ENCODE results near the gene PEDS1. TPM values are rescaled to one million over a fixed set of nuclear protein-coding genes. Genes with fewer than 3 reads are reported as not detected.

PEDS1 gene
- total and polyA plus RNA-seq, 2 of the 8 experiments (the other 6 are each of a cell fraction or from before 2014, with no cell fraction given) = 28.9 to 75.9 TPM

DNA sequence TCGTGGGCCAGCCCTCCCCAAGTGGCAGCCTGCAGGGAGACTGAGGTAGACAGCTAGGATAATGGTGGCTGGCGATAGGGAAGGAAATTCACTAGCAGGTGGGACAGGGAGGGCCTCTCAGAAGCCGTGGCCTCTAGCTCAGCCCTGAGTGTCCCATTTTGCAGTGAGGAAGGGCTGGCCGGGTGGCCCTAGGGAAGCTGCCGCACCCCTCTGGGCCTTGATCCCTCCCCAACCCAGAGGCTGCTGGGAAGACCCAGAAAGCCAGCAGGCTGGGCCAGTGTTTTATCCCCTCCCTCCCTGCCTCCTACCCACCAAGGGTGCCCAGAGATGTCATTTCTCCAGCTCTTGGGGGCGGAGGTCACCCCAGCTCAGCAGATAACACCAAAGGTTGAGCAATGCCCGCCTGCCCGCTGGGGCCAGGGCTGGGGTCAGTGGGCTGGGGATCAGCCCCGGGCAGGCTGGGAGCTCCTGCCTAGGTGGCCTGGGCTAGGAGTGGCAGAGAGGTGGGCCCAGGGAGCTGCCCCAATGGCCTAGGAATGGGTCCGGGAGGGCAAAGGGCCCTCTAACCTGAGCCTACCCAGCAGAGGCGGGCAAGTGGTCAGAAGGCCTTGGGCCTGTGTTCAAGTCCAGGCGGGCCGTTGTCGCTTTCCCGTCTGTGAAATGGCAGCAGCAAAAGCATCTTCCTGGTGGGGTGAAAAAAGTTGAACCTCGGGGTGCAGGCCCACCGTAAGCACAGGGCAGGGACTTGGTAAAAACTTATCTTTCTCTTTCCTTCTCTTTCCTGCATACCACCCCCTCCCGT is 35.6 kb upstream of the PEDS1 start (continued):
- TF ChIP-seq YY1 (IDR thresholded peaks at IDR 0.05; ENCODE audit: low read depth, low read length) = no peak
- TF ChIP-seq CBX8 (IDR thresholded peaks at IDR 0.05; ENCODE audit: borderline replicate concordance, low read depth, low read length) = no peak
- TF ChIP-seq, protein P1, sequence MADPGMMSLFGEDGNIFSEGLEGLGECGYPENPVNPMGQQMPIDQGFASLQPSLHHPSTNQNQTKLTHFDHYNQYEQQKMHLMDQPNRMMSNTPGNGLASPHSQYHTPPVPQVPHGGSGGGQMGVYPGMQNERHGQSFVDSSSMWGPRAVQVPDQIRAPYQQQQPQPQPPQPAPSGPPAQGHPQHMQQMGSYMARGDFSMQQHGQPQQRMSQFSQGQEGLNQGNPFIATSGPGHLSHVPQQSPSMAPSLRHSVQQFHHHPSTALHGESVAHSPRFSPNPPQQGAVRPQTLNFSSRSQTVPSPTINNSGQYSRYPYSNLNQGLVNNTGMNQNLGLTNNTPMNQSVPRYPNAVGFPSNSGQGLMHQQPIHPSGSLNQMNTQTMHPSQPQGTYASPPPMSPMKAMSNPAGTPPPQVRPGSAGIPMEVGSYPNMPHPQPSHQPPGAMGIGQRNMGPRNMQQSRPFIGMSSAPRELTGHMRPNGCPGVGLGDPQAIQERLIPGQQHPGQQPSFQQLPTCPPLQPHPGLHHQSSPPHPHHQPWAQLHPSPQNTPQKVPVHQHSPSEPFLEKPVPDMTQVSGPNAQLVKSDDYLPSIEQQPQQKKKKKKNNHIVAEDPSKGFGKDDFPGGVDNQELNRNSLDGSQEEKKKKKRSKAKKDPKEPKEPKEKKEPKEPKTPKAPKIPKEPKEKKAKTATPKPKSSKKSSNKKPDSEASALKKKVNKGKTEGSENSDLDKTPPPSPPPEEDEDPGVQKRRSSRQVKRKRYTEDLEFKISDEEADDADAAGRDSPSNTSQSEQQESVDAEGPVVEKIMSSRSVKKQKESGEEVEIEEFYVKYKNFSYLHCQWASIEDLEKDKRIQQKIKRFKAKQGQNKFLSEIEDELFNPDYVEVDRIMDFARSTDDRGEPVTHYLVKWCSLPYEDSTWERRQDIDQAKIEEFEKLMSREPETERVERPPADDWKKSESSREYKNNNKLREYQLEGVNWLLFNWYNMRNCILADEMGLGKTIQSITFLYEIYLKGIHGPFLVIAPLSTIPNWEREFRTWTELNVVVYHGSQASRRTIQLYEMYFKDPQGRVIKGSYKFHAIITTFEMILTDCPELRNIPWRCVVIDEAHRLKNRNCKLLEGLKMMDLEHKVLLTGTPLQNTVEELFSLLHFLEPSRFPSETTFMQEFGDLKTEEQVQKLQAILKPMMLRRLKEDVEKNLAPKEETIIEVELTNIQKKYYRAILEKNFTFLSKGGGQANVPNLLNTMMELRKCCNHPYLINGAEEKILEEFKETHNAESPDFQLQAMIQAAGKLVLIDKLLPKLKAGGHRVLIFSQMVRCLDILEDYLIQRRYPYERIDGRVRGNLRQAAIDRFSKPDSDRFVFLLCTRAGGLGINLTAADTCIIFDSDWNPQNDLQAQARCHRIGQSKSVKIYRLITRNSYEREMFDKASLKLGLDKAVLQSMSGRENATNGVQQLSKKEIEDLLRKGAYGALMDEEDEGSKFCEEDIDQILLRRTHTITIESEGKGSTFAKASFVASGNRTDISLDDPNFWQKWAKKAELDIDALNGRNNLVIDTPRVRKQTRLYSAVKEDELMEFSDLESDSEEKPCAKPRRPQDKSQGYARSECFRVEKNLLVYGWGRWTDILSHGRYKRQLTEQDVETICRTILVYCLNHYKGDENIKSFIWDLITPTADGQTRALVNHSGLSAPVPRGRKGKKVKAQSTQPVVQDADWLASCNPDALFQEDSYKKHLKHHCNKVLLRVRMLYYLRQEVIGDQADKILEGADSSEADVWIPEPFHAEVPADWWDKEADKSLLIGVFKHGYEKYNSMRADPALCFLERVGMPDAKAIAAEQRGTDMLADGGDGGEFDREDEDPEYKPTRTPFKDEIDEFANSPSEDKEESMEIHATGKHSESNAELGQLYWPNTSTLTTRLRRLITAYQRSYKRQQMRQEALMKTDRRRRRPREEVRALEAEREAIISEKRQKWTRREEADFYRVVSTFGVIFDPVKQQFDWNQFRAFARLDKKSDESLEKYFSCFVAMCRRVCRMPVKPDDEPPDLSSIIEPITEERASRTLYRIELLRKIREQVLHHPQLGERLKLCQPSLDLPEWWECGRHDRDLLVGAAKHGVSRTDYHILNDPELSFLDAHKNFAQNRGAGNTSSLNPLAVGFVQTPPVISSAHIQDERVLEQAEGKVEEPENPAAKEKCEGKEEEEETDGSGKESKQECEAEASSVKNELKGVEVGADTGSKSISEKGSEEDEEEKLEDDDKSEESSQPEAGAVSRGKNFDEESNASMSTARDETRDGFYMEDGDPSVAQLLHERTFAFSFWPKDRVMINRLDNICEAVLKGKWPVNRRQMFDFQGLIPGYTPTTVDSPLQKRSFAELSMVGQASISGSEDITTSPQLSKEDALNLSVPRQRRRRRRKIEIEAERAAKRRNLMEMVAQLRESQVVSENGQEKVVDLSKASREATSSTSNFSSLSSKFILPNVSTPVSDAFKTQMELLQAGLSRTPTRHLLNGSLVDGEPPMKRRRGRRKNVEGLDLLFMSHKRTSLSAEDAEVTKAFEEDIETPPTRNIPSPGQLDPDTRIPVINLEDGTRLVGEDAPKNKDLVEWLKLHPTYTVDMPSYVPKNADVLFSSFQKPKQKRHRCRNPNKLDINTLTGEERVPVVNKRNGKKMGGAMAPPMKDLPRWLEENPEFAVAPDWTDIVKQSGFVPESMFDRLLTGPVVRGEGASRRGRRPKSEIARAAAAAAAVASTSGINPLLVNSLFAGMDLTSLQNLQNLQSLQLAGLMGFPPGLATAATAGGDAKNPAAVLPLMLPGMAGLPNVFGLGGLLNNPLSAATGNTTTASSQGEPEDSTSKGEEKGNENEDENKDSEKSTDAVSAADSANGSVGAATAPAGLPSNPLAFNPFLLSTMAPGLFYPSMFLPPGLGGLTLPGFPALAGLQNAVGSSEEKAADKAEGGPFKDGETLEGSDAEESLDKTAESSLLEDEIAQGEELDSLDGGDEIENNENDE (IDR thresholded peaks at IDR 0.05; ENCODE audit: insufficient replicate concordance, low read length) = no peak
- TF ChIP-seq BACH1 (IDR thresholded peaks at IDR 0.05; ENCODE audit: low read length) = no peak
- no peak for TF ChIP-seq KDM1A (IDR thresholded peaks at IDR 0.05; ENCODE audit: borderline replicate concordance, low read length)
